ENCODE results near the gene KIAA0319L.

The KIAA0319L gene

GRCh38 chr1:35432231-35432630 lies 125.0 kb downstream of the KIAA0319L start:
- no peaks in the 10 kb centered on the region for H3K9me3 Mint-ChIP-seq
- no peaks in the 10 kb centered on the region for H3K27me3 Mint-ChIP-seq (ENCODE audit: low read depth, poor library complexity)
- no peak for TF ChIP-seq CTCF (IDR thresholded peaks at IDR 0.05)
- H3K4me1 Mint-ChIP-seq = no peaks in the 10 kb centered on the region
- H3K4me3 Mint-ChIP-seq = no peak overlapping the region
- peak overlapping the region; percentile 50 for H3K27ac Mint-ChIP-seq
- peaks cover 55% of the 10 kb centered on the region for H3K36me3 Mint-ChIP-seq (ENCODE audit: low read depth)
- no peak for DNase-seq

DNA sequence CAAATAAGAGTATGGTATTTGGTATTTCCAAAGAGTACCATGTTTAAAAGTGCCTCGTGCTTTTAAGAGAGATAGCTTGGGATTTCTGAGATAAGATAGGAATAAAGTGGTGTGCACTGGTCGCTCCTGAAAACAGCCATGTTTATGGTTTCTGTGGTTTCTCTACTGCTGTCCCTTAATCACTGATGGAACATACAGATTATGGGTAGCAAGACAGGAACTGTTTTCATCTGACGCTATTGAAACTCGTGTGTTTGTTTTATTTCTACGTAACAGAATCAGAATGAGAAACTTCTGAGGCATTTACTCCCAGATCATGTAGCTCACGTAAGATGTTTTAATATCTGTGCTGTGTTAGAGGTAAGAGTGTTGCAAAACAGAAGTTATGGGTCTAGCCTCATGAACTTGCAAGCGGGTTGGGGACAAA lies 126.0 kb downstream of the KIAA0319L start:
- no peak for DNase-seq
- Mint-ChIP-seq H3K9me3 (no peaks in the 10 kb centered on the region), H3K4me1 (no peaks in the 10 kb centered on the region), H3K36me3 (ENCODE audit: low read depth) (peaks cover 53% of the 10 kb centered on the region), H3K27ac (peak overlapping the region; percentile 9), H3K27me3 (ENCODE audit: low read depth, poor library complexity) (no peaks in the 10 kb centered on the region), H3K4me3 (no peak overlapping the region)
- TF ChIP-seq CTCF (IDR thresholded peaks at IDR 0.05) = no peak

- Mint-ChIP-seq H3K27ac (peak overlapping the region; percentile 9), H3K27me3 (ENCODE audit: low read depth, poor library complexity) (no peaks in the 10 kb centered on the region), H3K4me3 (no peak overlapping the region), H3K9me3 (no peaks in the 10 kb centered on the region), H3K36me3 (ENCODE audit: low read depth) (peaks cover 58% of the 10 kb centered on the region), H3K4me1 (no peaks in the 10 kb centered on the region)
- no peak for DNase-seq
- no peak for TF ChIP-seq CTCF (IDR thresholded peaks at IDR 0.05)
Observed at GRCh38 chr1:35430762-35431161, 126.4 kb downstream of the KIAA0319L start.

GRCh38 chr1:35428360-35428759 lies 128.8 kb downstream of the KIAA0319L start:
- no peaks in the 10 kb centered on the region for H3K4me1 Mint-ChIP-seq
- TF ChIP-seq CTCF (IDR thresholded peaks at IDR 0.05) = no peak
- no peak for DNase-seq
- no peak overlapping the region for H3K4me3 Mint-ChIP-seq
- H3K36me3 Mint-ChIP-seq (ENCODE audit: low read depth) = peaks cover 64% of the 10 kb centered on the region
- no peaks in the 10 kb centered on the region for H3K9me3 Mint-ChIP-seq
- no peak overlapping the region for H3K27ac Mint-ChIP-seq
- H3K27me3 Mint-ChIP-seq (ENCODE audit: low read depth, poor library complexity) = no peaks in the 10 kb centered on the region

DNA sequence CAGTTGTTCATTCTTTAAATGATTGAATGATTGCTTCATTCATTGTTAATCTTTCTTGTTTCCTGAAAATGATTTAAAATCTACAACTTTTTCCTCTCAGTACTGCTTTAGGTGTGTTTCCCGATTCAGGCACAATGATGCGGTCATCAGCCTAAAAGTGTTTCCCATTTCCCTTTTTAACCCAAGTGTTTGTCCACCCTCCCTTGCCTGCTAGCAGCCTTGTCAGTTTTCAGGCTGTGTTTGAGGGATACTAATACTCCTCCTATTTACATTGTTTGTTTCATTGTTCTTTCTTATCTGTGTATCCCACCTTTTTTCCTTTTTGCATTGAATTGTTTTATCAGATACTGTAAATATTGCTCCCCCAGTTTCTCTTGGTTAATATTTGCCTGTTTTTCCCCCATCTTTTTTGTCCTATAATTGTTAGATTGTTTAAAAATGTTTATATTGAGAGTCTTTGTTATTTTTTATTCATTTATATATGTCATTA lies 131.1 kb downstream of the KIAA0319L start:
- Mint-ChIP-seq H3K27me3 (ENCODE audit: low read depth, poor library complexity) (no peaks in the 10 kb centered on the region), H3K9me3 (no peaks in the 10 kb centered on the region), H3K27ac (peak overlapping the region; percentile 85), H3K36me3 (ENCODE audit: low read depth) (peaks cover 70% of the 10 kb centered on the region), H3K4me3 (no peak overlapping the region), H3K4me1 (no peaks in the 10 kb centered on the region)
- no peak for TF ChIP-seq CTCF (IDR thresholded peaks at IDR 0.05)
- no peak for DNase-seq

- no peaks in the 10 kb centered on the region for H3K27me3 Mint-ChIP-seq (ENCODE audit: low read depth, poor library complexity)
- H3K4me3 Mint-ChIP-seq = no peak overlapping the region
- peaks cover 8% of the 10 kb centered on the region for H3K9me3 Mint-ChIP-seq
- peaks cover 78% of the 10 kb centered on the region for H3K36me3 Mint-ChIP-seq (ENCODE audit: low read depth)
- TF ChIP-seq CTCF (IDR thresholded peaks at IDR 0.05) = no peak
- no peak for DNase-seq
- no peak overlapping the region for H3K27ac Mint-ChIP-seq
- peaks cover 6% of the 10 kb centered on the region for H3K4me1 Mint-ChIP-seq
Observed at GRCh38 chr1:35408925-35409324, 148.3 kb downstream of the KIAA0319L start.

Data from nephron progenitor cell (in vitro differentiated cells).